DND-41 (cell line): ENCODE data around the gene SGK1.

Experiments used
- EZH2 ChIP-seq: IDR thresholded peaks from 3 replicates; pipeline ENCODE4 v1.6.1; 2012; ENCODE audit warnings: borderline replicate concordance, low read depth, mild to moderate bottlenecking, moderate library complexity, low read length, inconsistent platforms; ENCODE audit not compliant: severe bottlenecking
- TF ChIP-seq, protein P1 (sequence below): IDR thresholded peaks from 2 replicates; pipeline ENCODE4 v1.5.1; 2012; ENCODE audit warnings: borderline replicate concordance, low read length, moderate library complexity, mild to moderate bottlenecking; ENCODE audit not compliant: poor library complexity, severe bottlenecking; ENCODE audit errors: extremely low read depth

- TF ChIP-seq, protein P1, sequence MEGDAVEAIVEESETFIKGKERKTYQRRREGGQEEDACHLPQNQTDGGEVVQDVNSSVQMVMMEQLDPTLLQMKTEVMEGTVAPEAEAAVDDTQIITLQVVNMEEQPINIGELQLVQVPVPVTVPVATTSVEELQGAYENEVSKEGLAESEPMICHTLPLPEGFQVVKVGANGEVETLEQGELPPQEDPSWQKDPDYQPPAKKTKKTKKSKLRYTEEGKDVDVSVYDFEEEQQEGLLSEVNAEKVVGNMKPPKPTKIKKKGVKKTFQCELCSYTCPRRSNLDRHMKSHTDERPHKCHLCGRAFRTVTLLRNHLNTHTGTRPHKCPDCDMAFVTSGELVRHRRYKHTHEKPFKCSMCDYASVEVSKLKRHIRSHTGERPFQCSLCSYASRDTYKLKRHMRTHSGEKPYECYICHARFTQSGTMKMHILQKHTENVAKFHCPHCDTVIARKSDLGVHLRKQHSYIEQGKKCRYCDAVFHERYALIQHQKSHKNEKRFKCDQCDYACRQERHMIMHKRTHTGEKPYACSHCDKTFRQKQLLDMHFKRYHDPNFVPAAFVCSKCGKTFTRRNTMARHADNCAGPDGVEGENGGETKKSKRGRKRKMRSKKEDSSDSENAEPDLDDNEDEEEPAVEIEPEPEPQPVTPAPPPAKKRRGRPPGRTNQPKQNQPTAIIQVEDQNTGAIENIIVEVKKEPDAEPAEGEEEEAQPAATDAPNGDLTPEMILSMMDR, result no peak
- no peak for TF ChIP-seq EZH2
Observed at GRCh38 chr6:134328792-134329191, 10.9 kb upstream of the SGK1 start.
